Mesenchymal stem cell (in vitro differentiated cells and primary cell): ENCODE results near the gene ADGRG7.

ENCODE experiments used
- DNase-seq: peaks from one replicate; pipeline ENCODE4 v3.0.0-alpha.2; 2013
- H2AFZ ChIP-seq: one replicate; pipeline ENCODE4 v1.6.1; 2013; ENCODE audit warnings: low read depth, mild to moderate bottlenecking, control low read depth, inconsistent platforms, low read length, moderate library complexity
- H2AK5ac ChIP-seq: 2 replicates; pipeline ENCODE4 v1.6.1; 2013; ENCODE audit warnings: low read length, moderate library complexity, mild to moderate bottlenecking, inconsistent platforms; ENCODE audit not compliant: severe bottlenecking
- H2BK120ac ChIP-seq: one replicate; pipeline ENCODE4 v1.6.1; 2013; ENCODE audit warnings: low read depth, mild to moderate bottlenecking, inconsistent platforms, low read length, moderate library complexity
- H2BK12ac ChIP-seq, 2 experiments: one replicate each; pipeline ENCODE4 v1.6.1; 2013; ENCODE audit warnings: inconsistent platforms in 2 of 2, low read length in 2 of 2, mild to moderate bottlenecking in 2 of 2, moderate library complexity in 2 of 2, control low read depth in 1 of 2
- H2BK15ac ChIP-seq: one replicate; pipeline ENCODE4 v1.6.1; 2013; ENCODE audit warnings: mild to moderate bottlenecking, low read depth, inconsistent platforms; ENCODE audit not compliant: poor library complexity, severe bottlenecking
- H2BK5ac ChIP-seq: 2 replicates; pipeline ENCODE4 v1.6.1; 2013; ENCODE audit warnings: low read depth, mild to moderate bottlenecking, low read length, control low read depth, inconsistent platforms; ENCODE audit not compliant: poor library complexity, severe bottlenecking
- H3K14ac ChIP-seq, 2 experiments: one replicate each; pipeline ENCODE4 v1.6.1; 2013; ENCODE audit warnings: inconsistent platforms in 2 of 2, low read length in 2 of 2, control low read depth in 1 of 2, mild to moderate bottlenecking in 1 of 2, moderate library complexity in 1 of 2
- H3K18ac ChIP-seq, 2 experiments: one replicate each; pipeline ENCODE4 v1.6.1; 2013; ENCODE audit warnings: inconsistent platforms in 2 of 2, low read length in 2 of 2, control low read depth in 1 of 2, low read depth in 1 of 2, mild to moderate bottlenecking in 1 of 2
- H3K23ac ChIP-seq, 2 experiments: one replicate each; pipeline ENCODE4 v1.6.1; 2013; ENCODE audit warnings: inconsistent platforms in 2 of 2, low read length in 2 of 2, mild to moderate bottlenecking in 2 of 2, moderate library complexity in 2 of 2, control low read depth in 1 of 2
- H3K27ac ChIP-seq: 2 replicates; pipeline ENCODE4 v1.5.1; 2013; ENCODE audit warnings: mild to moderate bottlenecking, moderate library complexity, low read length, control low read depth, inconsistent platforms; ENCODE audit not compliant: poor library complexity, severe bottlenecking
- H3K27me3 ChIP-seq, 2 experiments: 2 replicates each; pipeline versions ENCODE4 v1.6.1 to v1.7.0; 2013; ENCODE audit warnings: low read length in 2 of 2, mild to moderate bottlenecking in 2 of 2, moderate library complexity in 2 of 2, control low read depth in 1 of 2, inconsistent platforms in 1 of 2; ENCODE audit not compliant: control insufficient read depth in 1 of 2, insufficient read depth in 1 of 2
- H3K36me3 ChIP-seq, 2 experiments: 2 replicates each; pipeline versions ENCODE4 v1.6.1 to v1.7.0; 2013; ENCODE audit warnings: low read length in 2 of 2, control low read depth in 1 of 2, inconsistent platforms in 1 of 2, low read depth in 1 of 2, mild to moderate bottlenecking in 1 of 2; ENCODE audit not compliant: insufficient read depth in 2 of 2, control insufficient read depth in 1 of 2
- H3K4ac ChIP-seq, 2 experiments: one replicate each; pipeline ENCODE4 v1.6.1; 2013; ENCODE audit warnings: inconsistent platforms in 2 of 2, low read length in 2 of 2, mild to moderate bottlenecking in 2 of 2, moderate library complexity in 2 of 2, control low read depth in 1 of 2, low read depth in 1 of 2
- H3K4me1 ChIP-seq: 2 replicates; pipeline ENCODE4 v1.6.1; 2013; ENCODE audit warnings: low read depth, low read length, control low read depth; ENCODE audit not compliant: control insufficient read depth, insufficient read depth
- H3K4me2 ChIP-seq: 2 replicates; pipeline ENCODE4 v1.6.1; 2013; ENCODE audit warnings: low read length, mild to moderate bottlenecking, inconsistent platforms; ENCODE audit not compliant: poor library complexity, severe bottlenecking
- H3K4me3 ChIP-seq, 2 experiments: 2 replicates each; pipeline versions ENCODE4 v1.5.1 to v1.7.0; 2013; ENCODE audit warnings: low read length in 2 of 2, mild to moderate bottlenecking in 2 of 2, control low read depth in 1 of 2, low read depth in 1 of 2; ENCODE audit not compliant: insufficient read depth in 1 of 2
- H3K79me1 ChIP-seq: replicated peaks from 2 replicates; pipeline ENCODE4 v1.6.1; 2013; ENCODE audit warnings: mild to moderate bottlenecking, control low read depth, low read length, inconsistent platforms; ENCODE audit not compliant: poor library complexity, severe bottlenecking
- H3K9ac ChIP-seq: 2 replicates; pipeline ENCODE4 v1.7.0; 2013; ENCODE audit warnings: mild to moderate bottlenecking, low read length, moderate library complexity
- H3K9me3 ChIP-seq: 2 replicates; pipeline ENCODE4 v1.7.0; 2013; ENCODE audit warnings: mild to moderate bottlenecking, low read length; ENCODE audit not compliant: control insufficient read depth
- H4K8ac ChIP-seq: one replicate; pipeline ENCODE4 v1.6.1; 2013; ENCODE audit warnings: inconsistent platforms, mild to moderate bottlenecking, low read length, moderate library complexity
- H4K91ac ChIP-seq: one replicate; pipeline ENCODE4 v1.6.1; 2013; ENCODE audit warnings: mild to moderate bottlenecking, low read length, inconsistent platforms
- WGBS: methylation state at CpG from one replicate; pipeline ENCODE4 v1.1.7; 2013; ENCODE audit warnings: mixed read lengths; 5-methylcytosine and 5-hydroxymethylcytosine counted together

ADGRG7 gene

GRCh38 chr3:100563228-100563627, 46.2 kb upstream of the ADGRG7 start:
- Histone ChIP-seq H3K4me1 (no peaks in the 10 kb centered on the region), H3K9me3 (no peaks in the 10 kb centered on the region), H4K91ac (no peak overlapping the region), H3K14ac (no peak overlapping the region), H2BK5ac (no peak overlapping the region), H3K27ac (no peak overlapping the region), H2BK12ac (no peak overlapping the region), H3K4me3 (no peak overlapping the region), H2AK5ac (no peak overlapping the region), H3K4me2 (no peak overlapping the region), H3K4ac (no peak overlapping the region), H3K23ac (no peak overlapping the region), H3K9ac (no peak overlapping the region), H3K79me1 (peaks cover 1% of the 10 kb centered on the region), H4K8ac (no peak overlapping the region), H3K27me3 (no peaks in the 10 kb centered on the region), H2AFZ (no peak overlapping the region), H2BK15ac (no peak overlapping the region), H2BK120ac (no peak overlapping the region), H3K36me3 (peaks cover 0 to 4% of the 10 kb centered on the region in 2 experiments), H3K18ac (no peak overlapping the region)
- WGBS, result no CpG with 5 or more reads among the region's 1 CpG
- no peak for DNase-seq

DNA sequence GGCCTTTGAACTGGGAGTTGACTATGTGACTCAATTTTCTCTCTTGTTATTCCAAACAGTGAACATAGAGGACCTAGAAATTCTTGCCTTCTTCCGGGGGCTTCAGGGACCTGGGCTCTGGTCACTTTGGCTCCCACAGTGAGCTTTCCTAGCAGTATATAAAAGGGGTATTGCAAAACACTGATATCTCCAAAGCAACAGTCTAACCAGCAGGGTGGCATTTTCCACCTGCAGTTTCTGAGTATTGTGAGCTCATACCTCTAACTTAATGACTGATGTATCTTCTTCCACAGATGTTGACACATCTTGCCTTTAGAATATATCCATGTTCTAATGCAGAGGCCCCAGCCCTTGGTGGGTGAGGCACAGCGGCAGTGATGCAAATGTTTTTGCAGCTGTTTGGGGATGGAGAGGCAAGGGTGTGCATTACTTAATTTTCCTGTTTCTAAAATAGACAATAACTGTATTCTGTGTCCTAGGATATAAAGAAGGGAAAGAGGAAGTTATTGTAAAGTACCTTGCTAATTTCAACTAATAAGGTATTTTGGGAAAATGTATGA, 45.7 kb upstream of the ADGRG7 start:
- Histone ChIP-seq H3K4me2 (no peak overlapping the region), H3K4ac (no peak overlapping the region), H3K23ac (no peak overlapping the region), H2BK12ac (no peak overlapping the region), H3K36me3 (no peaks in the 10 kb centered on the region), H3K27ac (no peak overlapping the region), H3K9me3 (no peaks in the 10 kb centered on the region), H3K9ac (no peak overlapping the region), H2BK5ac (no peak overlapping the region), H2AK5ac (no peak overlapping the region), H4K8ac (no peak overlapping the region), H2BK15ac (no peak overlapping the region), H3K18ac (no peak overlapping the region), H3K14ac (no peak overlapping the region), H3K4me3 (no peak overlapping the region), H3K27me3 (no peaks in the 10 kb centered on the region), H2AFZ (no peak overlapping the region), H3K4me1 (no peaks in the 10 kb centered on the region), H2BK120ac (no peak overlapping the region), H4K91ac (no peak overlapping the region), H3K79me1 (peaks cover 1% of the 10 kb centered on the region)
- WGBS, result 89% methylated on average over 2 of the region's 2 CpGs
- no peak for DNase-seq

DNA sequence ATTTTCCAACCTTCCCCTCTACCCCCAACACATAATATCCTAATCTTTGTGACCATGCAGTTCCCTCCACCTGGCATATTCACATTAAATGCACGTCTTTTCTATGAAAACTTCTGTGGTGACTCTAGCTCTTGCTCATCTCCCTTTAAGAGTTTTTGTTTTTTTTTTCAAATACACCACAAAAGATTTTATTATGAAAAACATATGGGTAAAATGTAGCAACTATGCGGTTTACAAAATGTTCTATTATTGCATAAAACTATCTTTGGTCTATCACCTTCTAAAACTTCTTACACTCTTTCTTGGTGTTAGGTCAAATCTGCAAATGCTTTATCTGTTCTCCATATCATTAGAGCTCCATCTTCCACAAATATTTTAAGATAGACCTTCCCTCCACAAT, 38.6 kb upstream of the ADGRG7 start:
- Histone ChIP-seq H4K91ac (no peak overlapping the region), H3K9ac (no peak overlapping the region), H3K23ac (no peak overlapping the region), H2BK15ac (no peak overlapping the region), H3K14ac (no peak overlapping the region), H3K36me3 (peaks cover 0 to 5% of the 10 kb centered on the region in 2 experiments), H3K18ac (no peak overlapping the region), H2BK120ac (no peak overlapping the region), H3K4me1 (no peaks in the 10 kb centered on the region), H3K27ac (no peak overlapping the region), H2AK5ac (no peak overlapping the region), H2BK12ac (no peak overlapping the region), H4K8ac (no peak overlapping the region), H2AFZ (no peak overlapping the region), H3K79me1 (peaks cover 2% of the 10 kb centered on the region), H3K9me3 (no peaks in the 10 kb centered on the region), H3K4ac (no peak overlapping the region), H3K4me3 (no peak overlapping the region), H2BK5ac (no peak overlapping the region), H3K27me3 (no peaks in the 10 kb centered on the region), H3K4me2 (no peak overlapping the region)
- DNase-seq, result no peak
- WGBS, result 89% methylated on average over 2 of the region's 2 CpGs

DNA sequence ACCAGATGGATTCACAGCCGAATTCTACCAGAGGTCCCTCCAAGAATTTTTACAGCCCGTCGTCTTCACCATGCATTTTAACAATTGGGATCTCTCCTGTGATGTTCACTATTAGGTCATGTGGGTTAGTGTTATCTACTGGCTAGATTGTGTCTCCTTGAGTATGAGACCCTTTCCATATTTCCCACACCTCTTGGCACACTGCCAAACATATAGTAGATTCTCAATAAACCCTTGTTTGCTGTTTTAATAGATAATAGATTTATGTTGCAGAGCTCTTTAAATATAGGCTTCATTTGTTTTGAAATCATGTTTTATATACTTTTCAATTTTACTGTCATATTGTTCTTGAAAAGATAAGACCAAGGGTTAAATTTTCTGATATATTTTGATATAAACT, 34.9 kb upstream of the ADGRG7 start:
- Histone ChIP-seq H3K23ac (no peak overlapping the region), H4K91ac (no peak overlapping the region), H3K18ac (no peak overlapping the region), H2BK120ac (no peak overlapping the region), H3K4ac (no peak overlapping the region), H4K8ac (no peak overlapping the region), H3K9me3 (no peaks in the 10 kb centered on the region), H3K9ac (no peak overlapping the region), H2BK5ac (no peak overlapping the region), H3K4me1 (no peaks in the 10 kb centered on the region), H3K4me3 (no peak overlapping the region), H3K79me1 (peaks cover 2% of the 10 kb centered on the region), H2BK15ac (no peak overlapping the region), H2BK12ac (no peak overlapping the region), H2AK5ac (no peak overlapping the region), H3K27me3 (no peaks in the 10 kb centered on the region), H3K27ac (no peak overlapping the region), H3K36me3 (peaks cover 0 to 4% of the 10 kb centered on the region in 2 experiments), H3K14ac (no peak overlapping the region), H3K4me2 (no peak overlapping the region), H2AFZ (no peak overlapping the region)
- WGBS, result 86% methylated on average over 1 of the region's 3 CpGs
- no peak for DNase-seq
